Measurements from ENCODE around the gene KRT25.

Gene KRT25

DNA sequence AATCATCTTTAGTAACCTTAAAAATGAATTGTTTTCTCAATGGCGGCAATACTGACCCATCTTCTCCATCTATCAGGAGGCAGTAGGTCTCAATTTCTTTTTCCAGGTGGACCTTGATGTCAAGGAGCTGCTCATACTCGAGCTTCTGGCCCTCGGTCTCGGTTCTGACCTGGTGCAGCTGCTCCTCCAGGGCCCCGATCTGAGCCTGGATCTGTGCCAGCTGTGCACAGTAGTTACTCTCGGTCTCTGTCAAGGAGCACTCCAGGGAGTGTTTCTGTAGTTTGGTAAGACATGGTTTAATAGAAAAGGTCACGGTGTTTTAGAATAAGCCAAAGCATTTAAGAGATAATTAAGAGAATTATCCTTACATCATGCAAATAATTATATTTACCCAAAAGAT is 22.3 kb upstream of the KRT25 start:
- no peaks in the 10 kb centered on the region for H3K4me1 ChIP-seq
- H3K4me2 ChIP-seq (ENCODE audit: low read length) = no peak overlapping the region
- H3K9me3 ChIP-seq (ENCODE audit: control insufficient read depth, low read length) = no peaks in the 10 kb centered on the region
- no peak overlapping the region for H2AFZ ChIP-seq
- TF ChIP-seq, protein P1, sequence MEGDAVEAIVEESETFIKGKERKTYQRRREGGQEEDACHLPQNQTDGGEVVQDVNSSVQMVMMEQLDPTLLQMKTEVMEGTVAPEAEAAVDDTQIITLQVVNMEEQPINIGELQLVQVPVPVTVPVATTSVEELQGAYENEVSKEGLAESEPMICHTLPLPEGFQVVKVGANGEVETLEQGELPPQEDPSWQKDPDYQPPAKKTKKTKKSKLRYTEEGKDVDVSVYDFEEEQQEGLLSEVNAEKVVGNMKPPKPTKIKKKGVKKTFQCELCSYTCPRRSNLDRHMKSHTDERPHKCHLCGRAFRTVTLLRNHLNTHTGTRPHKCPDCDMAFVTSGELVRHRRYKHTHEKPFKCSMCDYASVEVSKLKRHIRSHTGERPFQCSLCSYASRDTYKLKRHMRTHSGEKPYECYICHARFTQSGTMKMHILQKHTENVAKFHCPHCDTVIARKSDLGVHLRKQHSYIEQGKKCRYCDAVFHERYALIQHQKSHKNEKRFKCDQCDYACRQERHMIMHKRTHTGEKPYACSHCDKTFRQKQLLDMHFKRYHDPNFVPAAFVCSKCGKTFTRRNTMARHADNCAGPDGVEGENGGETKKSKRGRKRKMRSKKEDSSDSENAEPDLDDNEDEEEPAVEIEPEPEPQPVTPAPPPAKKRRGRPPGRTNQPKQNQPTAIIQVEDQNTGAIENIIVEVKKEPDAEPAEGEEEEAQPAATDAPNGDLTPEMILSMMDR (IDR thresholded peaks at IDR 0.05) = no peak
- H3K27ac ChIP-seq = no peak overlapping the region
- no peak overlapping the region for H3K9ac ChIP-seq
- no peaks in the 10 kb centered on the region for H3K79me2 ChIP-seq
- no peaks in the 10 kb centered on the region for H3K36me3 ChIP-seq (ENCODE audit: control insufficient read depth, insufficient read depth, low read length)
- H3K4me3 ChIP-seq (ENCODE audit: low read depth, low read length) = no peak overlapping the region
- H3K27me3 ChIP-seq (ENCODE audit: control insufficient read depth, insufficient read depth, low read length) = no peaks in the 10 kb centered on the region

DNA sequence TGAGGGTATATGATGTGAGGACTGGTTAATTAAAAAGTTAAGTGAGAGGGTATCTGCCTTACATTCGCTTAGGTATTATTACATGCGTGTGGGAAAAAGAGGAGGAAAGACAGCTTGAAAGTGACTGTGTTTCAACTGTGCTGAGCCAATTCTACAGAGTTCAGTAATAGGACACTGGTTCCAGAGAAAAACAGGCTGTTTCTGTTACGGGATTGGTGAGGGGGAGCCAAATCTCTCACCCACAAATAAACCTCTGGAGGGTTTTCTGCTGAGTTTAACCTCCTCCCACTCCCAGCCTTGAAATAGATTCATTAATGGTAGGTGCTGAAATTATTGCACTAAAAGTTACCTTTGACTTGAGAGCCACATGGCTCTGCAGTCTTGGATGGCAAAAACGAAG is 20.8 kb upstream of the KRT25 start:
- TF ChIP-seq, protein P1 (IDR thresholded peaks at IDR 0.05) = no peak
- Histone ChIP-seq H3K27me3 (ENCODE audit: control insufficient read depth, insufficient read depth, low read length) (no peaks in the 10 kb centered on the region), H3K4me3 (ENCODE audit: low read depth, low read length) (no peak overlapping the region), H3K4me2 (ENCODE audit: low read length) (no peak overlapping the region), H3K4me1 (no peaks in the 10 kb centered on the region), H3K27ac (no peak overlapping the region), H2AFZ (no peak overlapping the region), H3K9ac (no peak overlapping the region), H3K79me2 (no peaks in the 10 kb centered on the region), H3K9me3 (ENCODE audit: control insufficient read depth, low read length) (no peaks in the 10 kb centered on the region), H3K36me3 (ENCODE audit: control insufficient read depth, insufficient read depth, low read length) (no peaks in the 10 kb centered on the region)

DNA sequence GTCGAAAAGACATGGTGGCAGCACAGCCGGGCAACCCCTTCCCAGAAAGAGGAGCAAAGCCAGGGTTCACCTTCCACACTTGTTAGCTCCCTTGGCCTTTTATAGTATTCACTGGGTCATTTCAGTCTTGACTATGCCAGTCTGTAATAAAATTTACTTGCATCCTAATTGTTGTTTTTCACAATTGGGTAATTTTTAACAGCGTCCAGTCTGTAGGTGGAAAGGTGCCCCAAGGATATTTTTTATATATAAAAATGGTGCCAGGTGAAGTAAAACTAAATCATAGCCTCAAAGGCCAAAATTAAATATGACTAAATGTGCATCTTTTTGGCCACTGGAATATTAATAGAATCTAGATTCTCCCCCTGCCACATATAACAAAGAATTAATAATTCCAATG is 17.0 kb upstream of the KRT25 start, which contains the start of gene KRT26:
Gene KRT26 (minus strand): TSS at position 101 of the 400 bp plus-strand sequence. CDS start 88 bp downstream, at position 13.
- TF ChIP-seq, protein P1 (IDR thresholded peaks at IDR 0.05) = no peak
- H3K4me2 ChIP-seq (ENCODE audit: low read length) = no peak within 1 kb of the TSS

DNA sequence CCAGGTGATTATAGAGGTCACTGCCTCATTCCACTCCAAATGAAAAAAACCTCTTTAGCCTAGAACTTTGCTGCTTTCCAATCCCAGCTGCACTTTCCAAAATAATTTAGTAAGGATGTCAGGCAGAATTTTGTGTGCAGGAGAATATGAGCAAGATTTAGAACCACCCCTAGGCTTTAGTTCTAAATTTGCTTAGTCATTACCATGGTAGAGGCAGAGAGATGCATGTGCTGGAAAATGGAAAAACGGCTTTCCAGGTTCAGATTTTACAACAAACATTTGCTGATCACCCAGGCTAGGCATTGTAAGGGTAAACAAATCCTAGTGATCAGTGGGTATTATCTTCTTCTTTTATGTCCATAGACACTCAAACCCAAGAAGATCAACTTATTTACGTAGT is 10.5 kb upstream of the KRT25 start:
- no peak overlapping the region for H2AFZ ChIP-seq
- no peaks in the 10 kb centered on the region for H3K4me1 ChIP-seq
- no peak overlapping the region for H3K4me3 ChIP-seq (ENCODE audit: low read depth, low read length)
- no peak overlapping the region for H3K27ac ChIP-seq
- H3K4me2 ChIP-seq (ENCODE audit: low read length) = no peak overlapping the region
- H3K9ac ChIP-seq = no peak overlapping the region
- H3K79me2 ChIP-seq = no peaks in the 10 kb centered on the region
- no peaks in the 10 kb centered on the region for H3K36me3 ChIP-seq (ENCODE audit: control insufficient read depth, insufficient read depth, low read length)
- TF ChIP-seq, protein P1 (IDR thresholded peaks at IDR 0.05) = no peak
- H3K27me3 ChIP-seq (ENCODE audit: control insufficient read depth, insufficient read depth, low read length) = no peaks in the 10 kb centered on the region
- no peaks in the 10 kb centered on the region for H3K9me3 ChIP-seq (ENCODE audit: control insufficient read depth, low read length)

More for the DNA sequence above, 17.0 kb upstream of the KRT25 start, which contains the start of gene KRT26:
- no peaks in the 10 kb centered on the region for H3K4me1 ChIP-seq
- H2AFZ ChIP-seq = no peak within 1 kb of the TSS
- no peak within 1 kb of the TSS for H3K27ac ChIP-seq
- no peak within 1 kb of the TSS for H3K9ac ChIP-seq
- H3K27me3 ChIP-seq (ENCODE audit: control insufficient read depth, insufficient read depth, low read length) = no peaks in the 10 kb centered on the region
- H3K4me3 ChIP-seq (ENCODE audit: low read depth, low read length) = no peak within 1 kb of the TSS
- H3K9me3 ChIP-seq (ENCODE audit: control insufficient read depth, low read length) = no peaks in the 10 kb centered on the region
- H3K79me2 ChIP-seq = no peaks in the 10 kb centered on the region
- H3K36me3 ChIP-seq (ENCODE audit: control insufficient read depth, insufficient read depth, low read length) = no peaks in the 10 kb centered on the region

DNA sequence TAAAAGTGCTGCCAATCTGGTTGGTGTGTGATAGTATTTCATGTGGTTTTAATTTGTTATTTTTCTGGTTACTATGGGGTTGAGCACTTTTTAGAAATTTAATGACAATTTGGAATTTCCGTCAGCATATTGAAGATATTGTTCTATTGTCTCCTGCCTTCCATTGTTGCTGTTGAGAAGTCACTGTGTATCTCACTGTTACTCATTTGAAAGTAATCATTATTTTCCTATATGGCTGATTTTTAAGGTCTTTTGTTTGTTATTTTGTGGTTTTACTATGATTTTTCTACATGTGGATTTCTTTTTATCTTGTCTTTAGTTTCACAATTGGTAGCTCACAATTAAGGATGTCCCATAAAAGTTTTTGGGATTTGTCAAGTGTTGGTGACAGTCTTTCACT is 8.6 kb upstream of the KRT25 start:
- Histone ChIP-seq H3K4me3 (ENCODE audit: low read depth, low read length) (no peak overlapping the region), H2AFZ (no peak overlapping the region), H3K4me2 (ENCODE audit: low read length) (no peak overlapping the region), H3K4me1 (no peaks in the 10 kb centered on the region), H3K27me3 (ENCODE audit: control insufficient read depth, insufficient read depth, low read length) (no peaks in the 10 kb centered on the region), H3K27ac (no peak overlapping the region), H3K36me3 (ENCODE audit: control insufficient read depth, insufficient read depth, low read length) (no peaks in the 10 kb centered on the region), H3K79me2 (no peaks in the 10 kb centered on the region), H3K9ac (no peak overlapping the region), H3K9me3 (ENCODE audit: control insufficient read depth, low read length) (no peaks in the 10 kb centered on the region)
- TF ChIP-seq, protein P1 (IDR thresholded peaks at IDR 0.05) = no peak

Measured in parathyroid adenoma (tissue), 2 donors.